NCI-H2227 (cell line): Measurements from ENCODE around the gene MBD6.
A peak's percentile ranks its signal among the peaks of the same experiment; 100 is the strongest.
"Not testable (repeated sequence)": the region's sequence is repeated elsewhere in the genome, so short reads cannot be mapped to it uniquely, and the experiment has no call there.

Source experiments
- DNase-seq: peaks from one replicate; lab custom pipeline; 2025; ENCODE audit not compliant: unreplicated experiment; lab: John Stamatoyannopoulos, UW

The MBD6 gene

GRCh38 chr12:57513677-57514076 lies 8.9 kb upstream of the MBD6 start:
- DNase-seq, result not testable (repeated sequence)

GRCh38 chr12:57514246-57514645 lies 8.4 kb upstream of the MBD6 start:
- DNase-seq, result not testable (repeated sequence)

GRCh38 chr12:57514720-57515407 lies 7.8 kb upstream of the MBD6 start:
- DNase-seq, result no peak

GRCh38 chr12:57515408-57515933 lies 7.2 kb upstream of the MBD6 start:
- no peak for DNase-seq

- no peak for DNase-seq
Observed at GRCh38 chr12:57515934-57516541, 6.6 kb upstream of the MBD6 start.

GRCh38 chr12:57516617-57517153 lies 5.9 kb upstream of the MBD6 start:
- DNase-seq, result no peak

GRCh38 chr12:57517187-57517586 lies 5.4 kb upstream of the MBD6 start:
- no peak for DNase-seq

- DNase-seq, result not testable (repeated sequence)
Observed at GRCh38 chr12:57517718-57518117, 4.9 kb upstream of the MBD6 start.

GRCh38 chr12:57518176-57518919 lies 4.3 kb upstream of the MBD6 start:
- DNase-seq, result no peak

- DNase-seq, result peak; percentile 26
Observed at GRCh38 chr12:57518920-57519795, 3.5 kb upstream of the MBD6 start.

- DNase-seq, result no peak
Observed at GRCh38 chr12:57519796-57520052, 2.9 kb upstream of the MBD6 start.

- DNase-seq, result peak; percentile 98
Observed at GRCh38 chr12:57520053-57520818, 2.4 kb upstream of the MBD6 start, which contains the start of gene DDIT3. TSS of gene DDIT3 (minus strand) at chr12:57520514. CDS start at chr12:57517406, 3,108 bp downstream.

- peak; percentile 34 for DNase-seq
Observed at GRCh38 chr12:57521525-57522010, 1.1 kb upstream of the MBD6 start.

- peak; percentile 41 for DNase-seq
Observed at GRCh38 chr12:57522887-57523705, 472 bp downstream of the MBD6 start.

- no peak for DNase-seq
Observed at GRCh38 chr12:57523706-57524614, 1.3 kb downstream of the MBD6 start.

GRCh38 chr12:57524814-57525614 lies 2.4 kb downstream of the MBD6 start:
- DNase-seq, result peak; percentile 61
